Thyroid gland (tissue), 4 donors: ENCODE measurements around the gene SNRNP40.

Experiments used
- POLR2A ChIP-seq, 2 donors: fragments of 450-650 bp; IDR thresholded peaks; one replicate each; pipeline ENCODE4 v1.6.1; 2017; ENCODE audit warnings: antibody characterized with exemption in 2 of 2, mild to moderate bottlenecking in 2 of 2, moderate library complexity in 1 of 2
- TF ChIP-seq, protein P1 (sequence below), 6 experiments: fragments of 200-600 bp in 3 of 6; fragments of 450-650 bp in 3 of 6; sonication (generic) in 3 of 6; IDR thresholded peaks; one replicate each; pipeline ENCODE4 v1.5.1; 2016 to 2019; ENCODE audit warnings: antibody characterized with exemption in 6 of 6, mild to moderate bottlenecking in 2 of 6, inconsistent platforms in 1 of 6, moderate library complexity in 1 of 6

DNA sequence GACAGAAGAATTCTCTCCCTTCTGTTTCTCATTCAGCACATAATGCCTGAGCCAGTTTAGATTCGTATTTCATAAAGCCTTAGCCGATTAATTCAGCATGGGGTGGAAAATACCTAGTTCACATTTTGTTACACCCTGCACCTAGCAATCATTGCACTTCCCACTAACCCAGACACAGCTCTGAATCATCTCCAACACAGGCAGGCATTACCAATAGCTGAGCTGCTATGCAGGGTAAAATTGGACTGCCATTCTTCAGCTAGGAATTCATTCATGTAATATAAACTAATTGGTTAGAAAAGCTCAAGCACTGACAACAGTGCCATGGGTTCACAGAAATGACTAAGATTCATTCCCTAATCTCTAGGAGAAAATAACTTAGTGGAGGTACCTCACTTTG, 30.0 kb downstream of the SNRNP40 start:
- no peak for TF ChIP-seq POLR2A (IDR thresholded peaks at IDR 0.05)
- TF ChIP-seq, protein P1, sequence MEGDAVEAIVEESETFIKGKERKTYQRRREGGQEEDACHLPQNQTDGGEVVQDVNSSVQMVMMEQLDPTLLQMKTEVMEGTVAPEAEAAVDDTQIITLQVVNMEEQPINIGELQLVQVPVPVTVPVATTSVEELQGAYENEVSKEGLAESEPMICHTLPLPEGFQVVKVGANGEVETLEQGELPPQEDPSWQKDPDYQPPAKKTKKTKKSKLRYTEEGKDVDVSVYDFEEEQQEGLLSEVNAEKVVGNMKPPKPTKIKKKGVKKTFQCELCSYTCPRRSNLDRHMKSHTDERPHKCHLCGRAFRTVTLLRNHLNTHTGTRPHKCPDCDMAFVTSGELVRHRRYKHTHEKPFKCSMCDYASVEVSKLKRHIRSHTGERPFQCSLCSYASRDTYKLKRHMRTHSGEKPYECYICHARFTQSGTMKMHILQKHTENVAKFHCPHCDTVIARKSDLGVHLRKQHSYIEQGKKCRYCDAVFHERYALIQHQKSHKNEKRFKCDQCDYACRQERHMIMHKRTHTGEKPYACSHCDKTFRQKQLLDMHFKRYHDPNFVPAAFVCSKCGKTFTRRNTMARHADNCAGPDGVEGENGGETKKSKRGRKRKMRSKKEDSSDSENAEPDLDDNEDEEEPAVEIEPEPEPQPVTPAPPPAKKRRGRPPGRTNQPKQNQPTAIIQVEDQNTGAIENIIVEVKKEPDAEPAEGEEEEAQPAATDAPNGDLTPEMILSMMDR (IDR thresholded peaks at IDR 0.05): no peak
